Transverse colon (tissue), 4 donors: ENCODE measurements around the gene CACNA2D4.

Source experiments
- CTCF ChIP-seq, 5 experiments: fragments of 200-600 bp in 3 of 5; fragments of 450-650 bp in 2 of 5; sonication (generic) in 3 of 5; IDR thresholded peaks; 1 replicate in 2 of 5; 2 replicates in 3 of 5; pipeline ENCODE4 v1.5.1; 2016 to 2017; ENCODE audit warnings: antibody characterized with exemption in 5 of 5, inconsistent platforms in 3 of 5, mild to moderate bottlenecking in 2 of 5, moderate library complexity in 1 of 5
- EP300 ChIP-seq: sonication (generic); formaldehyde crosslinking; IDR thresholded peaks from one replicate; pipeline ENCODE4 v1.6.1; 2017; ENCODE audit warnings: antibody characterized with exemption, low read depth
- POLR2A ChIP-seq: fragments of 450-650 bp; IDR thresholded peaks from one replicate; pipeline ENCODE4 v1.6.1; 2016; ENCODE audit warnings: antibody characterized with exemption, mild to moderate bottlenecking, moderate library complexity
- POLR2AphosphoS5 ChIP-seq, 3 donors: sonication (generic); formaldehyde crosslinking; IDR thresholded peaks; one replicate each; pipeline ENCODE4 v1.6.1; 2016; ENCODE audit warnings: antibody characterized with exemption in 3 of 3

GRCh38 chr12:1815814-1816729 lies 102.4 kb downstream of the CACNA2D4 start:
- no peak for TF ChIP-seq CTCF (IDR thresholded peaks at IDR 0.05)
- no peak for TF ChIP-seq POLR2A
- no peak for TF ChIP-seq EP300
- TF ChIP-seq POLR2AphosphoS5 (IDR thresholded peaks at IDR 0.05) = no peak
